HG02973 (cell line): ENCODE measurements around the gene SPSB4.

Source experiments
- ATAC-seq: cut with Tn5 transposase; IDR thresholded peaks from one replicate; pipeline ENCODE4 v1.9.1; 2021; ENCODE audit warnings: moderate library complexity; ENCODE audit not compliant: unreplicated experiment

Gene SPSB4

GRCh38 chr3:141073580-141073979 is 22.4 kb downstream of the SPSB4 start:
- ATAC-seq = no peak

- ATAC-seq = no peak
Observed at GRCh38 chr3:141074529-141074928, 23.4 kb downstream of the SPSB4 start.

- no peak for ATAC-seq
Observed at GRCh38 chr3:141076036-141076773, 25.1 kb downstream of the SPSB4 start.

GRCh38 chr3:141076797-141077571 is 25.8 kb downstream of the SPSB4 start:
- no peak for ATAC-seq

GRCh38 chr3:141077631-141078030 is 26.5 kb downstream of the SPSB4 start:
- ATAC-seq = no peak

- no peak for ATAC-seq
Observed at GRCh38 chr3:141078200-141078599, 27.1 kb downstream of the SPSB4 start.

- no peak for ATAC-seq
Observed at GRCh38 chr3:141080431-141080830, 29.3 kb downstream of the SPSB4 start.

- no peak for ATAC-seq
Observed at GRCh38 chr3:141081141-141081795, 30.1 kb downstream of the SPSB4 start.

GRCh38 chr3:141082064-141082463 is 30.9 kb downstream of the SPSB4 start:
- no peak for ATAC-seq

GRCh38 chr3:141083226-141083625 is 32.1 kb downstream of the SPSB4 start:
- no peak for ATAC-seq

GRCh38 chr3:141083836-141084649 is 32.9 kb downstream of the SPSB4 start:
- ATAC-seq = no peak

GRCh38 chr3:141085343-141086070 is 34.4 kb downstream of the SPSB4 start:
- no peak for ATAC-seq

- ATAC-seq = no peak
Observed at GRCh38 chr3:141086188-141086587, 35.0 kb downstream of the SPSB4 start.

GRCh38 chr3:141087076-141087777 is 36.1 kb downstream of the SPSB4 start:
- ATAC-seq = no peak

- ATAC-seq = no peak
Observed at GRCh38 chr3:141087778-141088130, 36.6 kb downstream of the SPSB4 start.

- ATAC-seq = no peak
Observed at GRCh38 chr3:141089339-141090152, 38.4 kb downstream of the SPSB4 start.

- no peak for ATAC-seq
Observed at GRCh38 chr3:141091426-141091825, 40.3 kb downstream of the SPSB4 start.

GRCh38 chr3:141092663-141093062 is 41.5 kb downstream of the SPSB4 start:
- no peak for ATAC-seq

- ATAC-seq = no peak
Observed at GRCh38 chr3:141093397-141093796, 42.2 kb downstream of the SPSB4 start.
